Endodermal cell (in vitro differentiated cells): ENCODE measurements around the gene B4GALT1. TPM values are rescaled to one million over a fixed set of nuclear protein-coding genes. Genes with fewer than 3 reads are reported as not detected.

Source experiments
- DNase-seq: peaks from one replicate; pipeline ENCODE4 v3.0.0-alpha.2; 2017
- H3K27ac ChIP-seq: 2 replicates; pipeline ENCODE4 v1.5.1; 2013; ENCODE audit warnings: mild to moderate bottlenecking, low read depth, low read length, moderate library complexity
- H3K27me3 ChIP-seq: 2 replicates; pipeline ENCODE4 v1.6.1; 2013; ENCODE audit warnings: mild to moderate bottlenecking, low read length, moderate library complexity; ENCODE audit not compliant: insufficient read depth, control insufficient read depth, poor library complexity, severe bottlenecking
- H3K36me3 ChIP-seq: 2 replicates; pipeline ENCODE4 v1.7.0; 2013; ENCODE audit warnings: mild to moderate bottlenecking, low read length, moderate library complexity; ENCODE audit not compliant: control insufficient read depth, insufficient read depth
- H3K4me1 ChIP-seq: one replicate; pipeline ENCODE4 v1.7.0; 2013; ENCODE audit warnings: low read length; ENCODE audit not compliant: control insufficient read depth, insufficient read depth
- H3K4me3 ChIP-seq: 2 replicates; pipeline ENCODE4 v1.5.1; 2013; ENCODE audit warnings: mild to moderate bottlenecking, low read length, moderate library complexity
- H3K9ac ChIP-seq: 2 replicates; pipeline ENCODE4 v1.6.1; 2013; ENCODE audit warnings: mild to moderate bottlenecking, low read length, moderate library complexity; ENCODE audit not compliant: poor library complexity, severe bottlenecking; ENCODE audit errors: extremely low read depth
- H3K9me3 ChIP-seq: 2 replicates; pipeline ENCODE4 v1.6.1; 2013; ENCODE audit warnings: mild to moderate bottlenecking, low read length, moderate library complexity; ENCODE audit not compliant: control insufficient read depth
- H3K27ac Mint-ChIP-seq: 2 replicates; pipeline ENCODE4 v1.8.0; 2020; ENCODE audit warnings: mixed read lengths
- H3K27me3 Mint-ChIP-seq: 2 replicates; pipeline ENCODE4 v1.8.0; 2021; ENCODE audit warnings: mild to moderate bottlenecking, mixed read lengths; ENCODE audit not compliant: insufficient read depth
- H3K36me3 Mint-ChIP-seq: 2 replicates; pipeline ENCODE4 v1.8.0; 2020; ENCODE audit warnings: low read depth, mixed read lengths
- H3K4me1 Mint-ChIP-seq: 2 replicates; pipeline ENCODE4 v1.8.0; 2020; ENCODE audit warnings: mixed read lengths
- H3K4me3 Mint-ChIP-seq: 2 replicates; pipeline ENCODE4 v1.8.0; 2020; ENCODE audit warnings: mild to moderate bottlenecking, moderate library complexity, mixed read lengths
- H3K9me3 Mint-ChIP-seq: 2 replicates; pipeline ENCODE4 v1.8.0; 2020; ENCODE audit warnings: mild to moderate bottlenecking, mixed read lengths
- WGBS, 2 experiments: methylation state at CpG; one replicate each; pipeline versions ENCODE4 v1.1.5 to v1.1.7; 2013; ENCODE audit warnings: missing lambda C conversion rate in 2 of 2, mixed read lengths in 1 of 2; ENCODE audit not compliant: insufficient coverage in 1 of 2, insufficient read length in 1 of 2; 5-methylcytosine and 5-hydroxymethylcytosine counted together
- total RNA-seq, 2 donors: library from RNA; stranded (reverse); fragmentation: NEBNext Ultra II Directional in 1 of 2; extraction: Animal tissue kit (Norgen Biotek cat#: 25700) in 1 of 2; gene quantifications; 2 replicates in 1 of 2; 3 replicates in 1 of 2; pipeline ENCODE4 v1.2.1, GENCODE V29; 2021
- TF ChIP-seq, protein P1 (sequence below): fragments of 200-600 bp; sonication (generic); conservative IDR thresholded peaks from 2 replicates; pipeline ENCODE4 v1.5.0; 2021; ENCODE audit warnings: antibody characterized with exemption, mild to moderate bottlenecking

The B4GALT1 gene
- total RNA-seq, 2 donors from 2014 or later: 62.9 to 92.6 TPM

DNA sequence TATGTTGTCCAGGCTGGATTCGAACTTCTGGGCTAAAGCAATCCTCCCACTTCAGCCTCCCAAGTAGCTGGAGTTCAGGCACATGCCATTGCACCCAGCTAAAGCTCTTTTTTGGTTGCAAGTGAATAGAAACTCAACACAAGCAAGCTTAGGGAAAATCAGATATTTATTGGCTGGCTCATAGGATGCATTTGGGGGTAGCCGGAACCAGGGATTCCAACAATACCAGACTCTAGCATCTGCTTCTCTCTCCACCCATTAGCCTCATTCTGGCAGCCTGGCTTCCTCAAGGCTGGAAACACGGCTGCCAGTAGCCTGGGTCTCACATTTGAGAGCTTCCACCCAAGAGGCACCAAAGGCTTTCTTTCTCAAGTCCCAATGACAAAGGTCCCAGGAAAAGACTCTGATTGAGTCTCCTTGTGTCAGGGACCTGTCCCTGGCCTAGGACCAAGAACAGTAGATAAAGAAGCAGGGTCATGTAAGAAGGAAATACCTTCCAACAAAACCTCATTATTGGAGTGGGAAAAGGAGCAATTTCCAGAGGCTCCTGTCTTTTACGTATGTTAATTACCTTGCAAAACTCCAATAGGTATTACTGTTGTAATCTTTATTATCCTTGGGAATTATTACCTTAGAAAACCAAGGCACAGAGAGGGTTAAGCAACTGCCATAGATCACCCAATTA is 23.0 kb upstream of the B4GALT1 start:
- no peak overlapping the region for H3K4me3 ChIP-seq
- no peaks in the 10 kb centered on the region for H3K9me3 ChIP-seq
- no peaks in the 10 kb centered on the region for H3K9me3 Mint-ChIP-seq
- 92 to 100% methylated on average over 2 to 3 of the region's 4 CpGs for whole genome bisulfite sequencing, 2 experiments
- H3K9ac ChIP-seq: no peak overlapping the region
- no peaks in the 10 kb centered on the region for H3K36me3 ChIP-seq
- H3K27ac ChIP-seq: no peak overlapping the region
- H3K4me1 Mint-ChIP-seq: peaks cover 24% of the 10 kb centered on the region
- H3K27ac Mint-ChIP-seq: no peak overlapping the region
- H3K4me3 Mint-ChIP-seq: no peak overlapping the region
- peaks cover 9% of the 10 kb centered on the region for H3K4me1 ChIP-seq
- H3K27me3 Mint-ChIP-seq: peaks cover 4% of the 10 kb centered on the region
- H3K27me3 ChIP-seq: no peaks in the 10 kb centered on the region
- H3K36me3 Mint-ChIP-seq: no peaks in the 10 kb centered on the region
- no peak for DNase-seq
- TF ChIP-seq, protein P1, sequence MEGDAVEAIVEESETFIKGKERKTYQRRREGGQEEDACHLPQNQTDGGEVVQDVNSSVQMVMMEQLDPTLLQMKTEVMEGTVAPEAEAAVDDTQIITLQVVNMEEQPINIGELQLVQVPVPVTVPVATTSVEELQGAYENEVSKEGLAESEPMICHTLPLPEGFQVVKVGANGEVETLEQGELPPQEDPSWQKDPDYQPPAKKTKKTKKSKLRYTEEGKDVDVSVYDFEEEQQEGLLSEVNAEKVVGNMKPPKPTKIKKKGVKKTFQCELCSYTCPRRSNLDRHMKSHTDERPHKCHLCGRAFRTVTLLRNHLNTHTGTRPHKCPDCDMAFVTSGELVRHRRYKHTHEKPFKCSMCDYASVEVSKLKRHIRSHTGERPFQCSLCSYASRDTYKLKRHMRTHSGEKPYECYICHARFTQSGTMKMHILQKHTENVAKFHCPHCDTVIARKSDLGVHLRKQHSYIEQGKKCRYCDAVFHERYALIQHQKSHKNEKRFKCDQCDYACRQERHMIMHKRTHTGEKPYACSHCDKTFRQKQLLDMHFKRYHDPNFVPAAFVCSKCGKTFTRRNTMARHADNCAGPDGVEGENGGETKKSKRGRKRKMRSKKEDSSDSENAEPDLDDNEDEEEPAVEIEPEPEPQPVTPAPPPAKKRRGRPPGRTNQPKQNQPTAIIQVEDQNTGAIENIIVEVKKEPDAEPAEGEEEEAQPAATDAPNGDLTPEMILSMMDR: no peak

DNA sequence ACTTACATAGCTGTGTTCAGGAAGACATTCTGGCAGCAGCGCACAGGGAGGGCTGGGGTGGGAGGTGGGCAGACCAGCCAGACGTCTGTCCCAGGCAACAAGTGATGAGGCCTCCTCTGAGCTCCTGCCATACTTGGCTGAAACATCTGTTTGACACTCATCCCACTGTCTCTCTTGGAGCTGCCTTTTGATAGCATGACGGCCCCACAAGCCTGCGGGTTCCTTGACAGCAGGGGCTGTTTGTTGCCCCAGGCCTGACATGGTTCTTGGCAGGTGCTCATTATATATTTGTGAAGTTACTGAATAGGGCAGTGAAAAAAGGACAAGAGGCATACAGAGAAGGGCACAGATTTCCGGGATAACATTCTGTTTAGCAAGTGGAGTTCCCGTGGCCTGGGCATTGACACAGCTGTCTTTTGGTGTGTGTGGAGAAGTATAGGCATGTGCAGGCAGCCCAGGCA is 22.2 kb upstream of the B4GALT1 start:
- peaks cover 24% of the 10 kb centered on the region for H3K4me1 Mint-ChIP-seq
- no peaks in the 10 kb centered on the region for H3K36me3 ChIP-seq
- peaks cover 9% of the 10 kb centered on the region for H3K4me1 ChIP-seq
- H3K27me3 ChIP-seq: no peaks in the 10 kb centered on the region
- no peaks in the 10 kb centered on the region for H3K36me3 Mint-ChIP-seq
- 66 to 90% methylated on average over 4 to 6 of the region's 6 CpGs for WGBS, 2 experiments
- peaks cover 4% of the 10 kb centered on the region for H3K27me3 Mint-ChIP-seq
- DNase-seq: no peak
- no peaks in the 10 kb centered on the region for H3K9me3 Mint-ChIP-seq
- TF ChIP-seq, protein P1: no peak
- no peak overlapping the region for H3K27ac ChIP-seq
- no peak overlapping the region for H3K4me3 ChIP-seq
- H3K9ac ChIP-seq: no peak overlapping the region
- H3K4me3 Mint-ChIP-seq: no peak overlapping the region
- H3K9me3 ChIP-seq: no peaks in the 10 kb centered on the region
- H3K27ac Mint-ChIP-seq: no peak overlapping the region

DNA sequence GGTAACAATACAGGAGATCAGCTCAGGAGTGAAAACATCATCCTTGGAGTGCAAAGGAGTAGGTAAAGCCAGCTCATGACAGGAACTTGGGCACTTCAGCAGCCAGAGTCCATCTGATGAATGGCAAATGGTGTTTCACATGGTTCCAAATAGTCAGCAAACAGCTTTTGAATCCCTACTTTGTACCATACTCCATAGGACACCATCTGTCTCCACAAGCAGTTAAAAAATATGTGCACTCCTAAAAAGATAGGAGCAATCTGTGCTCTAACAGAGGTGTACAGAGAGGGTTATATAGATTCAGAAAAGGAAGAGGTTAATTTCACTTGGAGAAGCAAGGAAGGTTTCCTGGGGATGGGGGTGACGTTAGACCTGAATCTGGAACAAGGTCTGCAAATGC is 21.6 kb upstream of the B4GALT1 start:
- Histone ChIP-seq H3K27ac (no peak overlapping the region), H3K9ac (no peak overlapping the region), H3K27me3 (no peaks in the 10 kb centered on the region), H3K4me3 (no peak overlapping the region), H3K4me1 (peaks cover 9% of the 10 kb centered on the region), H3K9me3 (no peaks in the 10 kb centered on the region), H3K36me3 (no peaks in the 10 kb centered on the region)
- Mint-ChIP-seq H3K4me1 (peaks cover 24% of the 10 kb centered on the region), H3K36me3 (no peaks in the 10 kb centered on the region), H3K4me3 (no peak overlapping the region), H3K27me3 (peaks cover 4% of the 10 kb centered on the region), H3K27ac (no peak overlapping the region), H3K9me3 (no peaks in the 10 kb centered on the region)
- 57 to 80% methylated on average over 1 of the region's 1 CpG for WGBS, 2 experiments
- no peak for DNase-seq
- TF ChIP-seq, protein P1: no peak
